ENCODE data around the gene FILIP1L.

Gene FILIP1L

DNA sequence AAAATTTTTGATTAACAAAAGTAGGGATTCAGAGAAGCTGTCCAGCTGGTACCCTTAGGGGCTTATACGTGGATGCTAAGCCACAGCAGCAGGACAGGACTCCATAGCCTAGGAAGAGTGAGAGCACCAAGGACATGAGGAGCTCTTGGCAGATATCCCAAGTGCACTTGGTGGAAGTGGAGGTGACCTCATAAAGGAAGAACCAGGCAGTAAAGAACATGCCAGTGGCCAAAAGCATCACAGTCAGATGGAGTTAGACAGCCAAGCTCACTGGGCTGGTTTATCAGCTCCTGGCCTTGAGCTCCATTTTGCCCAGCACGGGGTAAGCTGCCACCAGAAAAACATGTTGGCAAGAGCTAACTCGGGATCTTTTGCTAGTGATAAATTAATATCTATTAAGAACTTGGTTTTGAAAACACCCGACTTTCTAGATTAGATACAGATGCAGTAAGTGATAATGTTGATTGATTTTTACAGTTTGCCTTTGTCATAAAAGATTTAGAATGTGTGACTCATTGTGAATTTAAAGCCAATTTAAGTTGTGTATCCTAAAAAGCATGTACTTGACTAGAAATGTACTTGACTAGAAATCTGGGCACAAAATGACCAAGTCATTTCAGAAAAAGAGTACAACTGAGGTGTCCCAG lies 188.6 kb downstream of the FILIP1L start:
- DNase-seq (ENCODE audit: low read depth in 2 of 2): no peak

DNA sequence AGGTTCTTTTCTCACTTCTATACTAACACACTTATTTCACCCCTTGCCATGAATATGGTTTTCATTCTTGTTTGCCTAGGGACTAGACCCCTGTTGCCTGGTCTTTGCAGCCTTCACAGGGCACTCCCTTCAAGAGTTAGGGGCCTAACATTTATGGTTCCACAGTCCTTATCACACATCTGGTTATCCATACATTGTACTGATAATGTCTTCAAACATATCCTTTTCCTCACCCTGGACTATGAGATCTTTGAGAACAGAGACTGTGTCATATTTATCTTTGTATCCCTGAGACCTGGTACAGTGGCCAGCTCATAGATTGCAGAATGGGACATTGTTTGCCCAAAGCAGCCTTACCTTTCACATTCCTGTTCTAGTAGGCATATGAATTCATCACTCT lies 190.4 kb downstream of the FILIP1L start:
- DNase-seq (ENCODE audit: low read depth in 2 of 2): no peak

DNA sequence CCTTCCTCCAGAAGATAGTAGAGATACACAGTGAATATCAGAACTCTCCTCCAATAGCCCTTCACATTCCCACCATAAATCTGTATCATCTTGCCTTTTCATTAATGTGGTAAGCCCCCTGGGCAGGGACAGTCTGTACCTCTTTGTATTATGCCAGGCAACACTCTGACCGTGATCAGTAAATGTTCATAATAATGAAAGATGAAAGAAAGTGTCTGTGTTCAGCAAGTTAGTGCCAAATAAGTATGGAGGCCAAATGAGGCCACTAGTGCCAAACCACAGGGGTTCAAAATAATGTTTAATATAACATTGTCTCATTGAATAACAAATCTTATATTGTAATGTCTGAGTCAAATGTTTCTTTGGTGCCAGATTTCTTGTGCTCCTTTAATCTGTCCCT lies 192.3 kb downstream of the FILIP1L start:
- DNase-seq (ENCODE audit: low read depth in 2 of 2): no peak

DNA sequence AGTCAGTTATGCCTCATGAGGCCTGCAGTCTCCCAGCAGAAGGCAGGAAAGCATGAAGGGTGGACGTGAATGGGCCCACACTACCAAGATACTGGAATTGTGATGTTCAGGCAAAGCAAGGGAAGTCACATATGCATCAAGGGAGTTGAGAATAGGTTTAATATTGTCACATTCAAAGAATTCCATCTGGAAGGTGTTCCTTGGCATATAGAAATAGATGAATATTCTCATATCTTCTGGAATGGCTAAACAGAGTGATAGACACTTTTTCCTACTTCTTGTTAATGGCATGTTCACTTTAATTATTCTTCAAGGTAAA lies 193.0 kb downstream of the FILIP1L start:
- no peak for DNase-seq (ENCODE audit: low read depth in 2 of 2)

DNA sequence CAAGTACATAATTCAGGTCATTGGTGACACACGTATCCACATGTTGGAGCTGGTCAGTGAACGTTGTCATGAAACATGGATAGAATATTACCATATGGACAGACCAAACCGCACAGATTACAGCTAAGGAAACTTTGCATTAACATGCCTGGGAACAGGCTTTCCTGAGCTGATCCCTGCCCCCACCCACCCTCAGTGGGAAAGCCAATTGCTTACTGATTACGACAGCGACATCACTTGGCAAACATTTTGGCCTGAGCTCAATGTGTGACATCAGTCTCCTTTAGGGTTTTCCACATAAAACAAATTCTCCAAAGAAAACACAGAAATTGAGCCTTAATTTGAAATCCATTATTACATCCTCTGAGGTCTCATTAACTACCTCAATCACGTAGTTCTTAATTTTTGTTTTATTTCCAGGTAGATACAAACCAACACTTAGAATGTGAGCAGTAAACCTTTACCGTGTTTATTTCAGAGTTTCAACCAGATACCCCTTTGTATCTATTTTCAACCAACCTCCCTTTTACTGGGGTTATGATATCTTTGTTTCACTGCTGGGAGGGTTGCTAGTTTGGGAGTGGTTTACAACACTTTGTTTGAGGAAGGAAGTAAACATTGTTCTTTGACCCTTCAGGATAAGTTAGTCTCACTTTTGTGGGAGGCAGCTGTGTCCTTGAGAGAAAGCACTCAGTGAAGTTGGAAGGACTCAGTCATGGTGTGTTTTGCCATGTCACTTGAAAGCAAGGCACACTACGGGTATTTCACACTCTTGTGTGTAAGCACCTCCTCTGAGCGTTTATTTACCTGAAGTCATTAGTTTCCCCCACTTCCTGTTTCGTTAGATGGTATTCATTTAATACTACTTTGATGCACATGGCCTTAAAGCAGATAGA lies 193.6 kb downstream of the FILIP1L start:
- DNase-seq (ENCODE audit: low read depth in 2 of 2): no peak

DNA sequence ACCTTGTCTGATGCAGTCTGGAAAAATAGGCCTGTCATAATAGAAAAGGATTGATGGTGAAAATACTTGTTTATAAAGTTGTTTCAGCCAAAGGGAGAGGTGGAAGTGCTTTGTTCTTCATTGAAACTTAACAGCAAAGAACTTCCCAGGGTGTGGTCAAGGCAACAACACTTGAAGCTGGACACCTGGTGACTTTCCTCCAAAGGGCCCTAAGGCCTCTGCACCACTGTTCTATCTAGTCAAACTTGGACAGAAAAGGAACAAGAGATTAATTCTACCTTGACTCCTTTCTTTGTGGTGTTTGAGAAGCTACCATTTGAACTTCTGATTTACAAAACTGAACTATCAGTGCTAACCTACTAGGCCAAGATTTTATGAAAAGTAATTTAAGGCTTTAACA lies 194.6 kb downstream of the FILIP1L start:
- DNase-seq (ENCODE audit: low read depth in 2 of 2): no peak

DNA sequence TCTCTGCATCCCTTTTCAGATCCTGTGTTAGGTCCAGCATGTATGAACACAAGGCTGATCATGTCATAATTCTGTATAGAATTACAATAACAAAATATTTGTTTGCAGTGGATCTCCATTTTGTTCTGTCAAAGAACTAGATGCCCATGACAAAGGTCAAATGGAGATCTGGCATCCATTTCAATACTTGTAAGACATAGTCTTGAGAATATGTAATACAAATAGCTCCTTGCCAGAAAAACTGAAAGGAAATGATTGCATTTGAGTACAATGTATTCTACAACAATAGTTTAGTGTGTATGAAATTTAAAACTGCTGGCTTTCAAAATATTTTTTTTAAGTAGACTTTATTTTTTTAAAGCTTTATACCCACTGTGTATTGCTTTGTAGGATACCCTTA lies 195.6 kb downstream of the FILIP1L start:
- no peak for DNase-seq (ENCODE audit: low read depth in 2 of 2)

DNA sequence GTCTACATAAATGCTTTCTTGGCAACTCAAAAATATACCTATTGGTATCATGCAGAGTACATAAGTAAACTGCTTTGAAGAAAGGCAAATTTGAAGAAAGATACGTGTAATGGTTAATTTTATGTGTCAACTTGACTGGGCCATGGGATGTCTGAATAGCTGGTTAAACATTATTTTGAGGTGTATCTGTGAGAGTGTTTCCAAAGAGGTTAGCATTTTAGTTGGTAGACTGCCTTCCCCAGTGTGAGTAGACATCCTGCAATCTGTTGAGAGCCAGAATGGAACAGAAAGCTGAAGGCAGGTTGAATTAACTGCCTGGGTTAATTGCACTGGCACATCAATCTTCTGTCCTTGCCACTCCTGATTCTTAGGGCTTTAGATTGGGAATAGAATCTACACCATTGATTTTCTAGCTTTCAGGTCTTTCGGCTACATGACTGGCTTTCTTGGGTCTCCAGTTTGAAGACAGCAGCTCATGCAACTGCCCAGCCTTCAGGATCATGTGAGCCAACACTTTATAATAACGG lies 198.3 kb downstream of the FILIP1L start:
- no peak for DNase-seq (ENCODE audit: low read depth in 2 of 2)

DNA sequence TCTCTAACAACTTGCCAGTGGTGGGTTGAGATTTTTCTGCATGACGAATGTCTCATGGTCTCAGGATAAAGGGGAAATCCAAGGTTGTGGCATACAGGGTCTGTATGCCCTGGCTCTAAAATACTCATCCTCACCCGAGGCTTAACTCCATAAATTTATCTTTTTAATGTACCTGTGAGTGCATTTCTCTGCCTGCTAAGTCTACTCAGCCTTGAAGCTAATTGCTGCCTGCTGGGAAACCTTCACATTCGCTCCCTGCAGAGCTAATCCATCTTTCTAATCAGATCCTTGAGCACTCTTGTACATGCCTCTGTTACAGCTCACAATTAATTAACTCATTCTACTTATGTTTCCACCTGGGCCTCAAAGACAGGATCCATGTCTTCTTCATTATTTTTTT lies 202.9 kb downstream of the FILIP1L start:
- DNase-seq (ENCODE audit: low read depth in 2 of 2): no peak

DNA sequence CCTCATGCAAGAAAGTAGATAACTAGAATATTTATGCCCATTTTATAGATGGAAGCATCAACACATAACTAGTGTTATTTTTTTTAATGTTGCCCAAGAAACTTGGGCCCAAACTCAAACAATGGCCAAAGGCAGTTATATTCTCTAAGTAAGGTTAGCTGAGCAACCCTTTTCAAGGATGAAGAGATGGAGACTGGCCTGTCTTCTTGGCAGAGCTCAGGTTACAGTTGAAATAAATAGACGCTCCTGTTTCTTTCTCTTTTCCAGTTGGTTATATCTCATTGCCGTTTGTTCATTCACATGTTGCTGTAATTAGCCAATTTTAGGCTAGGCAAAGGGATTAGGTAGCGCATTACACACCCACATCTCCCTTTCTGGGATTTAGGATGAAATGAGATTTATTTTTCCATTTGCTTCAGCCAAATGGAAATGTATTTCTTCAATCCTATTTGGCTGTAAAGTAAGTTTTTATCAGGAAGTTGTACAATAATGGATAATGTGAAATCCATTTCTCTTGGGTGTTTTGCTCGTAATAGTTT lies 203.5 kb downstream of the FILIP1L start:
- DNase-seq (ENCODE audit: low read depth in 2 of 2): no peak

DNA sequence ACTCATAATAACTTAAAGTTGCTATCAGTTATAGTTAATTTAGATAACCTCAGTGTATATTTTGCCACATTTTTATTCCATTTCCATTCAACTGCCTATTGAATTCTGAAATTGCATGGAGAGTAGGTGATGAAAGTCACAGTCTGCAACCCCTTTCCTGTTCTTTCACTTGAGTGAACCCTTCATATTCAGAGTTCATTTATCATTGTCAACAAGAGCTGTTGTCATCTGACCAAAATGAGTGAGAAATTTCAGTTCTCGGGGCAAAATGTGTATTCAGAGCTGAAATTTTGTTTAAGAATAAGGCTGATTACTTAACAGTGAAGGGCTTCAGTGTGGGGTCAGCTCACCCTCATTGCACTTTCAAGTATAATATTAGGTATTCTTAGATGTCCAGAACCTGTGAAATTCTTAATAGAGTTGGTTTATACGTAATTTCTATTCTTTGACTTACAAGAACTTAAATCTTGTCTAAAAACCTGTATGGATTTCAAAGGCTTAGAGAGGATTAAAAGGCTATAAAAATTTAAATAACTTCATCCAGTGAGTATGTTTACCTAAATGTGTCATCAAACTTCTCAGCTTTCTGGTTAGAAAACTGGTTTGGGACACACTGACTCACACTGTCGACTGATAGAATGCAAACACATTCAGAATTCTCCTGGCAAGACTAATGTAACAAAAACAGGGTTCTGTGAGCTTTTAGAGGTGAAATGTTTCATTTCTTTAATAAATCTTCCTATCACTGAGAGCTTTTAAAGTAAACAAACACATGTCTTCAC lies 204.4 kb downstream of the FILIP1L start:
- DNase-seq (ENCODE audit: low read depth in 2 of 2): no peak

DNA sequence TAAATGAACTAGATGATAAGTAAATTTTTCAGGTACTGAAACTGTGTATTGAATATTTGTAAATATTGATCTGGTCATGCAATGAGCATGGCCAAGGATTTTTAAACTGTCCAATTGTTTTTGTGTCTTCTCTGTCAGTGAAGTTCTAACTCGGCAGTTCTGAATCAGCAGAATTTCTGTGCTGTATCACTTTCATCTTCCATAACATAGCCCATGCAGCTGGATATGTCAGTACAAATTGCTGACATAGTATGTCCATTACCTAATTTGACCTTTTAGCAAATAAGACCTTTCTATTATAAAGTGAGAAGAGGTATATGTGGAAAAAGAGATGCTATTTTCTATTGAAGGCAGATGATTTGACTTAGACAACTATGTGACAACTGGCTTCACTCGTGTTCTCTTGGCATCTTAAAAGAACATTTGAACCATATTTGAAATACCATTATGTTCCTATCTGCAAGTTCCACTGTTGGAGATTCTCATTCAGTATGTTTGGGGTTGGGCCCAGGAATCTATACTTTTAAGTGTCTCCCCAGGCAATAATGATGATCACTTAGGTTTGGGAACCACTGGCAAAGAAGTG lies 206.2 kb downstream of the FILIP1L start:
- DNase-seq (ENCODE audit: low read depth in 2 of 2): no peak

DNA sequence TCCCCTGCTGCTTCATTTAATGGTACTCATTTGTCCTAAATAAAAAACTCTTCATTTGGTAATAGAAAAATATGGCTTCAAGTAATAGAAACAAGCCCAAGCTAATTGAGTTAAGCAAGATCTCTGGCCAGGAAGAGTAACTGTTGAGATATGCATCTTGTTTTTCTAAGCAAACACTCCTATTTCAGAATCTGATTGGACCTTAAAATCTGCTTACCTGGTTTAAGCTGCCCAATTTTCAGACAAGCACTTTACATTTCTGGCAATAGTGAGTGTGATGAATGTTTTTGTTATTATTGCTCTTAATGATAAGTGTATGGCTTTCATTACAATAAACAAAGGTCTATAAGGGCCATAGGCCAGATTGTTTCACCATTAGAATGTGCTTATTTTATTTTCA lies 210.4 kb downstream of the FILIP1L start:
- no peak for DNase-seq (ENCODE audit: low read depth in 2 of 2)

DNA sequence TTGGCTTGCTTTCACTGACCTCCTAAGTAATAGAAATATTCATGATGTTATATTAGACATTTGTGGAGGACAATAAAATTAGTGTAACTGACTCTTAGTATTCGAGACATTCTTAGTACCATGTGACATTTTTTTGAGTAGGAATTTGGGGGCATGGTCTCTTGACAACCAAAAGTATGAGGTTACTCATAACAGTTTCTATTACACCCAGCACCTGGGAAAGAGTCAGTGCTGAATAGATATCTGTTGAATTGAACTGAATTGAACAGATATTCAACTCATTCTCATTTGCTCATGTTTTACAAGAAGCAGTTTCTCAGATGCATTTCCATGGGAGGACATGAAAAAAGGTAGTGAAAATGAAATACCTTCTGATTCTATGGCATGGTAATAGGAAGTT lies 212.2 kb downstream of the FILIP1L start:
- DNase-seq (ENCODE audit: low read depth in 2 of 2): no peak

DNA sequence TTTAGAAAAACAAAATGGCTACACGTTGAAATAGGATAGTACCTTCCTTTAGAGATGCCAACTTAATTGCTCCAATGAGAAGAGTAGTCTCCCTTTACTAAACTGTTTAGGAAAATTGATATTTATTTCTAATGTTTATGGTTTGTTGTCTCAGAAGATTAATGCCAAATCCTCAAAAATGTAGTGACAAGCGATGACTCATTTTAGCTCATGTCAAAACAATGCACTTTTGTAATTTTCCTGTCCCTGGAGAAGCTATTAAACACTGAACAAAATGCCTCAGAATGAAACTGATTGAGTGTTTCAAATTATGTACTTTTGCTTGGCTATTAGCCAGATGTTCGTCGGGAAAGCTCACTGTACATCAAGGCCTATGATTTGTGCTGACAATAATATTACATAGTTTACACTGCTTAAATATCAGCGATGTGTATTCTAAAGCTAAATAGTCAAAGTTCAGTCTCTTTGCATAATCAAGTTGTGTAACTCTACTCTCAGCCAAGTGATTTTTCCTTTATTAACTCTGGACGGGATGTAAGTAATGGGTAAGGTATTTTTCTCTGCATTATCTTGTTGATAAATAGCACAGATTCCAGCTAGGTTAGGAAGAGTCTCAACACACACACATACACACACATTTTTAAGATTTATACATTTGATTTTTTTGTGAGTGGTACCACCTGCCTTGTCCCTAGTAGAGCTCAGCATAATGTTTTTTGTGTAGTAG lies 212.9 kb downstream of the FILIP1L start:
- no peak for DNase-seq (ENCODE audit: low read depth in 2 of 2)

DNA sequence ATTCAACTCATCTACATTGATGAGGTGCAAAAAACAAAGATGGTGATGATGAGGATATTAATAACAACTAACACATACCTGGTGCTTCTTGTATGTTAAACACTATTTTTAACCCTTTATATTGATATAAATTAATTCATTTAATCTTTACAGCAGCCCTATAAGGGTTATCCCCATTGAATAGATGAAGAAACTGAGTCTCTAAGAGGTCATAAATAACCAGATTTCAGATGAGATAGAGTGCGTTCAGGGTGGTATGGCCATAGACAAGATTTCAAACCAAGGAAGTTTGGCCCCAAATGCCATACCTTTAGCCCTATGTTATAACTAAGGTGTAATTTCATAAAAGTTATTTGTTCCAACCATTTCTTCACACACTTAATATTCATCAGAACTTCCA lies 214.1 kb downstream of the FILIP1L start:
- DNase-seq (ENCODE audit: low read depth in 2 of 2): no peak

DNA sequence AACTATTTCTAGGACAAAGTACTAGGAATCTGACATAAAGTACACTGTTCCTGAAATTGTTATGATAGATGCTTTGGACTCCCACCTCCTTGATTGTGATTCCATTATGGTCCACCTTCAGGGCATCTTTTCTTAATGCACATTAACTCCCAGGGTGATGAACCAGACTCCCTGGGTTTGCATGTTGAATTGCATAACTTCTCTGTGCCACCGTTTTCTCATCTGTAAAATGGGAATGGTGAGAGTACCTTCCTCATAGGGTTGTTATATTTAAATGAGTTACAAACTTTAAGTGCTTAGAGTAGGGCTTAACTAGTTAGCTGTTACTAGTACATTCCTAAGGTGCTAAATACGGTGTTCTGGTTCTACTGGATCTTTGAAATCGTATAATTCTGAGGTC lies 214.7 kb downstream of the FILIP1L start:
- DNase-seq (ENCODE audit: low read depth in 2 of 2): no peak

DNA sequence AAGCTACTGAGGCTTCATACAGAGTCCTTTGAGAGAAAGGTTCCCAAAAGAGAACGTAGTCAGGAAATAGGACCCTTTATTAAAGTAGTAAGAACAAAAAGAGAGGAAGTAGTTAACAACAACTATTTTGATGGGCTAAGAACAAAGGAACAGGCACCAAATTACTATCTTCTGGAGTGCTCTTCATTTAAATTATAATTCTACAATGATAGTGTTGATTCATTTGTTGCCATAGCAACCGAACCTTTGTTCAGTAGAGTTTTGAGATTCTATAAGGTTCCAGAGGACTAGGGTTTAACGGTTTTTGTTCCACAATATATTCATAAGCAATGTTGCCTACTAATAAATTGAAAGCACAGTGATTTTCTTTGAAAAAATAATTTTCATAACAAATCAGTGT lies 217.8 kb downstream of the FILIP1L start:
- DNase-seq (ENCODE audit: low read depth in 2 of 2): no peak

DNA sequence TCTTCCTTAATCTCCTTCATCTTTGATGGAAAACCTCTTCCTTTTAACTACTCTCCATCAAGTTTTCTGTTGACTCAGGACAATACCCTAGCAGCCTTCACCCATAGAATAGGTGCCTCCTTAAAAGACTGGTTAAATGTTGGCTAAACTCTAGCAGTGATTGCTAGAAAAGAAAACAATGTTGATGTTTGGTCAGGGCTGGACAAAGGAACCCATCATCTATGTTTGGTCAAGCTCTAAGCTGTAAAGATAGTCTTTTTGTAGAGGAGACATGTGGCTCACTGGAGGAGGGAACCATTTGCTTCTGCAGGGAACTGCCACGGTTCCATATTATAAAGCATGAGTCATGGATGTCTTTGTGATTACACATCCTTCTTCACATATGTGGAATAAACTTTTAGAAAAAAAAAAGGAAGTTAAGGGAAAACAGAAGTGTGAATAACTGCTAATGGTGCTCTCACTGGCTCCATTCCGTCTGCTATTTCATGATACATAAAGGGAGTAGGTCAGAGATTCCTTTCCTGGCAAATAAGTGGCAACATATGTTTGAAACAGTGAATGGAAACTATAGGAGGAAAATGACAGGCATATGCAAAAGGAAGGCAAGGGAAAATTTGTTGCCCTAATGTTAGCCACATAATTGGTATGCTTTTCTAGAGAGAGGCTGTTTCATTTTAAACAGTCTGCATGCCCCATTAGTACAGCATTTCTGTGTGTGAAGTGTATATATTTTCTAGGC lies 218.4 kb downstream of the FILIP1L start:
- no peak for DNase-seq (ENCODE audit: low read depth in 2 of 2)

DNA sequence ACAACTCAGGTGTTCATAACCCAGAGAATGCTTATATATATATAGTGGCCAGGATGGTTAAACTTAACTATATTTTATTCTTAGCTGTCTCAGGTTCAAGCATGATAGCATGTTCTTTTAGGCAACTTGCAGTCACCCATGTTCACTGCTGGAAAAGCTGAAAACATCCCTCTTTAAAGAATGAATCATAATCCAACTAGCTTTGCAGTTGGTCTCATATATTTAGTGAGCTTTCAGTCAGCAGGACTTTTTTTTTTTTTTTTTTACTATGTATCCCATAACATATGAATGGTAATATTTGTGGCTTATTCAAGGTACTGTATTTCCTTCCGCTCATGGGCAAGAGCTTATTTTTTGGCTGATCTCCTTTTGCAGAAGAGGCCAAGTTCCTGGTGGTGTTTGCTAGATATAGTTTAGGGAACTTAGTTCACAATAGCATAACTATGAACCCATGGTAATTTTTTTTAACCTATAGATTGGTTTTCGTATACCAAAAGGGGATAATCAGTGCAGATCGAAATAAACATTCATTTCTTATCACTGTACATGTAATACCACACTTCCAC lies 219.1 kb downstream of the FILIP1L start:
- DNase-seq (ENCODE audit: low read depth in 2 of 2): no peak
